Glutamatergic neuron (in vitro differentiated cells): ENCODE data around the gene FAF1. TPM values are rescaled to one million over a fixed set of nuclear protein-coding genes. Genes with fewer than 3 reads are reported as not detected.
"Not testable (repeated sequence)": the region's sequence is repeated elsewhere in the genome, so short reads cannot be mapped to it uniquely, and the experiment has no call there.

Source experiments
- DNase-seq: peaks from one replicate; pipeline ENCODE4 v3.0.0; 2022
- H3K27ac Mint-ChIP-seq: one replicate; pipeline ENCODE4 v1.8.0; 2020; ENCODE audit warnings: mild to moderate bottlenecking, mixed read lengths, inconsistent platforms; ENCODE audit not compliant: unreplicated experiment
- H3K27me3 Mint-ChIP-seq: one replicate; pipeline ENCODE4 v1.8.0; 2020; ENCODE audit warnings: mild to moderate bottlenecking, moderate library complexity, mixed read lengths, inconsistent platforms; ENCODE audit not compliant: unreplicated experiment
- H3K36me3 Mint-ChIP-seq: one replicate; pipeline ENCODE4 v1.8.0; 2020; ENCODE audit warnings: mild to moderate bottlenecking, mixed read lengths, inconsistent platforms; ENCODE audit not compliant: unreplicated experiment
- H3K4me1 Mint-ChIP-seq: one replicate; pipeline ENCODE4 v1.8.0; 2020; ENCODE audit warnings: mild to moderate bottlenecking, low read depth, mixed read lengths, inconsistent platforms; ENCODE audit not compliant: unreplicated experiment
- H3K4me3 Mint-ChIP-seq: one replicate; pipeline ENCODE4 v1.8.0; 2020; ENCODE audit warnings: mild to moderate bottlenecking, mixed read lengths, inconsistent platforms; ENCODE audit not compliant: unreplicated experiment
- H3K9me3 Mint-ChIP-seq: one replicate; pipeline ENCODE4 v1.8.0; 2020; ENCODE audit warnings: mild to moderate bottlenecking, moderate library complexity, mixed read lengths, inconsistent platforms; ENCODE audit not compliant: unreplicated experiment
- CTCF ChIP-seq: fragments of 200-600 bp; sonication (generic); IDR thresholded peaks from one replicate; pipeline ENCODE4 v1.5.0; 2021; ENCODE audit not compliant: partially characterized antibody, unreplicated experiment
- total RNA-seq: library from RNA; stranded (reverse); fragmentation: NEBNext Ultra II Directional; extraction: Animal tissue kit (Norgen Biotek cat#: 25700); gene quantifications from one replicate; pipeline ENCODE4 v1.2.1, GENCODE V29; 2021; ENCODE audit not compliant: unreplicated experiment

The FAF1 gene
- total RNA-seq, 1 donor from 2014 or later, result 57.3 TPM

- Mint-ChIP-seq H3K9me3 (no peaks in the 10 kb centered on the region), H3K27me3 (peaks cover 2% of the 10 kb centered on the region)
- no peak for TF ChIP-seq CTCF
These were observed 40.1 kb upstream of the FAF1 start for GRCh38 chr1:51000160-51000559.

GRCh38 chr1:50999375-50999774 is 39.3 kb upstream of the FAF1 start:
- H3K27ac Mint-ChIP-seq, H3K36me3 Mint-ChIP-seq, H3K4me1 Mint-ChIP-seq, H3K4me3 Mint-ChIP-seq, H3K27me3 Mint-ChIP-seq, H3K9me3 Mint-ChIP-seq, DNase-seq: not testable (repeated sequence)

More at GRCh38 chr1:51000160-51000559, 40.1 kb upstream of the FAF1 start:
- DNase-seq, result no peak
- H3K4me1 Mint-ChIP-seq, result no peaks in the 10 kb centered on the region
- H3K27ac Mint-ChIP-seq, result no peak overlapping the region
- H3K4me3 Mint-ChIP-seq, result no peak overlapping the region
- no peaks in the 10 kb centered on the region for H3K36me3 Mint-ChIP-seq

GRCh38 chr1:50996083-50996482 is 36.0 kb upstream of the FAF1 start:
- Mint-ChIP-seq H3K9me3 (no peaks in the 10 kb centered on the region), H3K27ac (no peak overlapping the region), H3K4me3 (no peak overlapping the region), H3K27me3 (peaks cover 2% of the 10 kb centered on the region), H3K36me3 (no peaks in the 10 kb centered on the region), H3K4me1 (no peaks in the 10 kb centered on the region)
- no peak for TF ChIP-seq CTCF
- DNase-seq, result no peak

GRCh38 chr1:50995651-50996050 is 35.6 kb upstream of the FAF1 start:
- H3K27ac Mint-ChIP-seq, result no peak overlapping the region

GRCh38 chr1:50994997-50995396 is 34.9 kb upstream of the FAF1 start:
- TF ChIP-seq CTCF, result no peak
- H3K4me3 Mint-ChIP-seq, result no peak overlapping the region
- no peaks in the 10 kb centered on the region for H3K4me1 Mint-ChIP-seq
- H3K9me3 Mint-ChIP-seq, result no peaks in the 10 kb centered on the region
- H3K27me3 Mint-ChIP-seq, result peaks cover 2% of the 10 kb centered on the region
- no peak overlapping the region for H3K27ac Mint-ChIP-seq
- no peaks in the 10 kb centered on the region for H3K36me3 Mint-ChIP-seq
- no peak for DNase-seq

More at GRCh38 chr1:50995651-50996050, 35.6 kb upstream of the FAF1 start:
- peaks cover 2% of the 10 kb centered on the region for H3K27me3 Mint-ChIP-seq
- H3K36me3 Mint-ChIP-seq, result no peaks in the 10 kb centered on the region
- DNase-seq, result no peak
- no peak overlapping the region for H3K4me3 Mint-ChIP-seq
- no peaks in the 10 kb centered on the region for H3K4me1 Mint-ChIP-seq
- TF ChIP-seq CTCF, result no peak
- H3K9me3 Mint-ChIP-seq, result no peaks in the 10 kb centered on the region

GRCh38 chr1:50993645-50994044 is 33.6 kb upstream of the FAF1 start:
- no peaks in the 10 kb centered on the region for H3K9me3 Mint-ChIP-seq
- H3K4me1 Mint-ChIP-seq, result no peaks in the 10 kb centered on the region
- DNase-seq, result no peak
- peaks cover 2% of the 10 kb centered on the region for H3K27me3 Mint-ChIP-seq
- H3K4me3 Mint-ChIP-seq, result no peak overlapping the region
- H3K36me3 Mint-ChIP-seq, result no peaks in the 10 kb centered on the region
- H3K27ac Mint-ChIP-seq, result no peak overlapping the region
- no peak for TF ChIP-seq CTCF
